ENCODE measurements around the gene CCDC121.
A peak's percentile ranks its signal among the peaks of the same experiment; 100 is the strongest.

Gene CCDC121, protein sequence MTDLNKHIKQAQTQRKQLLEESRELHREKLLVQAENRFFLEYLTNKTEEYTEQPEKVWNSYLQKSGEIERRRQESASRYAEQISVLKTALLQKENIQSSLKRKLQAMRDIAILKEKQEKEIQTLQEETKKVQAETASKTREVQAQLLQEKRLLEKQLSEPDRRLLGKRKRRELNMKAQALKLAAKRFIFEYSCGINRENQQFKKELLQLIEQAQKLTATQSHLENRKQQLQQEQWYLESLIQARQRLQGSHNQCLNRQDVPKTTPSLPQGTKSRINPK

DNA sequence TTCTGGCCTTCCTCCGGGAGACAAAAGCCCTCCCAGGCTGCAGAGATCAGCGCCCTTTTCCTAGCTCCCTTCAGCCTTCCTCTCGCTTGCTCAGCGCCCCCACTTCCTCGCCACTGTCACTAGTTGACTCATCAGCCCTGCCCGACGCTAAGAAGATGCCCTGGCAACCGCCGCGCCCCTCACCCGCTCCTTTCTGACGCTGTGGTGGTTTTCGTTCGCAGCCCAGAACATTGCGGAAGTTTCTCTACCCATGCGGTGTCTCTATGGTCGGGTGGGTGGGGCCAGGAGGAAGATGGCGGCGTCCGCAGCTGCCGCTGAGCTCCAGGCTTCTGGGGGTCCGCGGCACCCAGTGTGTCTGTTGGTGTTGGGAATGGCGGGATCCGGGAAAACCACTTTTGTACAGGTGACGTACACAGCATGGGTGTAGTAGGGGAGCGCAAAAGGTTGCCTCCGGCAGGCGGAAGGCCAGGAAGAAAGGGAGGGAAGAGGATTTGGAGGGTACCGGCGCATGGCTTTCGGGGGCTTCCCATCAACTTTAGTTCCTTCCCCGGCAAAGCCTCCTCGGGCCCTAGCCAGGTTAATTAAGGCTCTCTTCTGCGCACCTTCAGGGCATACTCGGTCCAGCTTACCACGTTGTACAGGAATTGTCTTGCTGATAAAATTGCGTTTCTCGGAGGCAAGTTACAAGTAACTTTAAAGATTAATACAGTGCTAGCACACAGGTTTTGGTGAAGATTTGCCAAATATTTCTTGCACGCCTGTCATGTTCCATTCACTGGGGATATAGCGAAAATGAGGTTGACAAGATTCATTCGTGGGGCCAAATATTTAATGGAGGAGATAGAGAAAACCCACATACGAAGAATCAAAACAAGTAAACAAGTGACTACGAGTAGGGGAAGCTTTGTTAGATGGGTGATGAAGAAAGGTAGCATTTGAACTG lies at the start of gene CCDC121, which contains the start of gene GPN1:
Gene CCDC121, minus strand, starts transcription at position 246 of the 943 bp plus-strand sequence. CDS start 1,213 bp downstream, outside the sequence.
Gene GPN1, plus strand, starts transcription at position 284 of the 943 bp plus-strand sequence. Its CDS starts 9 bp downstream, at position 293.
- H3K36me3 ChIP-seq (ENCODE audit: control insufficient read depth, insufficient read depth, low read length), result peaks cover 7% of the 10 kb centered on the region
- peaks cover 5% of the 10 kb centered on the region for H3K4me1 ChIP-seq (ENCODE audit: control insufficient read depth, insufficient read depth, low read length)
- peak within 1 kb of the TSS; percentile 85 for H3K9ac ChIP-seq (ENCODE audit: low read length)
- peak within 1 kb of the TSS; percentile 59 for H3K27ac ChIP-seq (ENCODE audit: low read depth, low read length)
- H3K4me3 ChIP-seq (ENCODE audit: low read length), result peak within 1 kb of the TSS; percentile 97
- H3K27me3 ChIP-seq (ENCODE audit: control insufficient read depth, insufficient read depth, low read length), result no peaks in the 10 kb centered on the region

DNA sequence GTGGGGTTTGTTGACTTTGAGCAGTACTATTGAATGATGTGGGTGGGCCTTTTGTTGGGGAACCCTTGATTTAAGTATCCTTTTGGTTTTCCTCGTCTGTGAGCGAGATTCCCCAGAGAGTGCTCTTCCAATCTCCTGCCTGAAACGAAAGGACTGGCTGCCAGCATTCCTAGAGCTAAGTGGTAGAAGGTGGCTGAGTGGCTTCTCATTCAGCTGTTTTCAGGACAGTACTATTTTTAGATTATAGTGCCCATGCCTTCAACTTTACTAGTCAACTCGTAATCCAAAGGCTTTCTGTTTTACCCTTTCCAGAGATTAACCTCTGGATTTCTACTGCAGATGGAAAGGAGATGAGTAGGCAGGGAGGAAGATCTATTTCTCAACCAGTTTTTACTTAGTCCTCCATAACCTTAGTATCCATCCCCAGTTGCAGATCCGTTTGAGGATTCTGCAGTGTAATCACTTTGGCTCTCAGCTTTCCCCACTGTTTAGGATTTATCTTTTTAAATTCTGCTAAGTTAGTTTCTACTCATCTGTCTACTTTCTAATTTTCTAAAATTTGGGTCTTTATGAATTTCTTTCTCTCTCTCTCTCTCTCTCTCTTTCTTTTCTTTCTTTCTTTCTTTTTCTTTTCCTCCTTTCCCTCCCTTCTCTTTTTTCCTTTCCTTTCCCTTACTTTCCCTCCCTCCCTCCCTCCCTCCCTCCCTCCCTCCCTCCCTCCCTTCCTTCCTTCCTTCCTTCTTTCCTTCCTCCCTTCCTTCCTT lies 44.1 kb upstream of the CCDC121 start:
- H3K27me3 ChIP-seq (ENCODE audit: control insufficient read depth, insufficient read depth, low read length), result no peaks in the 10 kb centered on the region
- no peak overlapping the region for H3K4me3 ChIP-seq (ENCODE audit: low read length)
- no peaks in the 10 kb centered on the region for H3K4me1 ChIP-seq (ENCODE audit: control insufficient read depth, insufficient read depth, low read length)
- H3K9ac ChIP-seq (ENCODE audit: low read length), result no peak overlapping the region
- no peak overlapping the region for H3K27ac ChIP-seq (ENCODE audit: low read depth, low read length)
- peaks cover 4% of the 10 kb centered on the region for H3K36me3 ChIP-seq (ENCODE audit: control insufficient read depth, insufficient read depth, low read length)

DNA sequence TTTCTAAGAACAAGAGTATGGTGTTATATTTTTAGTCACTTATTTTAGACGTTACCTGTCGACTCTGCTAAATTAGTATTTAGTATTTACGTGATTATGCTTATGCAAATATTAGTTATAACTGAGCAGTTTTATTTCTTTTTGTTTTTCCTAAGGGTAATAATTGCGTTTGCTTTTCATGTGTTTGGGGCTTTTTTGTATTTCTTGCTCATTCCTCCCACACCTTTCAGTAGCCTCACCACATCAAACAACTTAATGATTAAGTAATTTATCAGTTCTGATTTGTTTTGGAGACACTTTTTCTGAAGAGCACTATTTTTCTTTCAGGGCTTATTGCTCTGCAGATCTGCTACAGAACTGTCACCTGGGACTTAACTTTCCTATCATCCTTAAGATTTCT lies 42.4 kb upstream of the CCDC121 start:
- H3K27me3 ChIP-seq (ENCODE audit: control insufficient read depth, insufficient read depth, low read length), result no peaks in the 10 kb centered on the region
- no peak overlapping the region for H3K27ac ChIP-seq (ENCODE audit: low read depth, low read length)
- H3K36me3 ChIP-seq (ENCODE audit: control insufficient read depth, insufficient read depth, low read length), result peaks cover 4% of the 10 kb centered on the region
- H3K9ac ChIP-seq (ENCODE audit: low read length), result no peak overlapping the region
- H3K4me3 ChIP-seq (ENCODE audit: low read length), result no peak overlapping the region
- H3K4me1 ChIP-seq (ENCODE audit: control insufficient read depth, insufficient read depth, low read length), result no peaks in the 10 kb centered on the region

DNA sequence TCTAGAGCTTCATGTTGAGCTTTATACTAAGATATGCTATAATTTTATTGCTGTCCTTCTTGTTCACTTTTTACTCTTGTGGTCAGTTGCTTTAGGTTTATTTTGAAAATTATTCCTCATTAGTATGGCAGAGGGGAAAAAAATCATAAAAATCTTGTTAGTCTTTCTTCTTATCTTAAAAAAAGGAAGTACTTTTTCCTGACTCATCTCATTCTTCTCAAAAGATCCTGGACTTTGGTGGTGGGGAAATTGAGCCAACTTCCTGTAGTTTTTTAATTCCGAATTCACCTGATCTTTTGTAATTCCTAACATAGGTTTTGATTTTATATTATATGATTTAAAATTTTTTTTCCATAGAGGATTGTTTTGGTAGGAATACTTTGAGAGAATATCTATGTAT lies 38.6 kb upstream of the CCDC121 start:
- Histone ChIP-seq H3K27ac (ENCODE audit: low read depth, low read length) (no peak overlapping the region), H3K4me3 (ENCODE audit: low read length) (no peak overlapping the region), H3K36me3 (ENCODE audit: control insufficient read depth, insufficient read depth, low read length) (no peaks in the 10 kb centered on the region), H3K27me3 (ENCODE audit: control insufficient read depth, insufficient read depth, low read length) (no peaks in the 10 kb centered on the region), H3K9ac (ENCODE audit: low read length) (no peak overlapping the region), H3K4me1 (ENCODE audit: control insufficient read depth, insufficient read depth, low read length) (peaks cover 10% of the 10 kb centered on the region)

DNA sequence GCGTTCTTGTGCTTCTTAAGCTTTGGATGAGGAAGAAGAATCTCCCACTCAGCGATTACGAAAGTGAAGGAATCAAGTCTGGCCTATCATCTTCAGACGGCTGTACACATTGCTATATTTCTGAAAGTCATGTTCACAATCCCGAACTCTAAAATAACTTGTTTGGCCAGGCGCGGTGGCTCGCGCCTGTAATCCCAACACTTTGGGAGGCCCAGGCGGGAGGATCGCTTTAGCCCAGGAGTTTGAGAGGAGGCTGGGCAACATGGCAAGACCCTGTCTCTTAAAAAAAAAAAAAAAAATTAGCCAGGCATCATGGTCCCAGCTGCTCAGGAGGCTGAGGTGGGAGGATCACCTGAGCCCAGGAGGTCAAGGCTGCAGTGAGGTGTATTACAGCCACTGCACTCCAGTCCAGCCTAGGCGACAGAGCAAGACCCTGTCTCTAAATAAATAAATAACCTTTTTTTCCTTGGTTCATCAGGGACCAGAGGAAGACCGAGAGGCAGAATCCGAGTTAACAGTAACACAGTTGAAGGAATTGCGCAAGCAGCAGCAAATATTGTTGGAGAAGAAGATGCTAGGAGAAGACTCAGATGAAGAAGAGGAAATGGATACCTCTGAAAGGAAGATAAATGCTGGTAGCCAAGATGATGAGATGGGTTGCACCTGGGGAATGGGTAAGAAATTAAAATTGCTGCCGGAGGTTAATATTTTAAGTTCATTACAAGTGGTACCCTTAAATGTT lies 36.0 kb upstream of the CCDC121 start:
- H3K27ac ChIP-seq (ENCODE audit: low read depth, low read length), result no peak overlapping the region
- H3K4me1 ChIP-seq (ENCODE audit: control insufficient read depth, insufficient read depth, low read length), result peaks cover 13% of the 10 kb centered on the region
- no peaks in the 10 kb centered on the region for H3K27me3 ChIP-seq (ENCODE audit: control insufficient read depth, insufficient read depth, low read length)
- H3K36me3 ChIP-seq (ENCODE audit: control insufficient read depth, insufficient read depth, low read length), result peaks cover 11% of the 10 kb centered on the region
- H3K4me3 ChIP-seq (ENCODE audit: low read length), result peak overlapping the region; percentile 91
- H3K9ac ChIP-seq (ENCODE audit: low read length), result peak overlapping the region; percentile 72

DNA sequence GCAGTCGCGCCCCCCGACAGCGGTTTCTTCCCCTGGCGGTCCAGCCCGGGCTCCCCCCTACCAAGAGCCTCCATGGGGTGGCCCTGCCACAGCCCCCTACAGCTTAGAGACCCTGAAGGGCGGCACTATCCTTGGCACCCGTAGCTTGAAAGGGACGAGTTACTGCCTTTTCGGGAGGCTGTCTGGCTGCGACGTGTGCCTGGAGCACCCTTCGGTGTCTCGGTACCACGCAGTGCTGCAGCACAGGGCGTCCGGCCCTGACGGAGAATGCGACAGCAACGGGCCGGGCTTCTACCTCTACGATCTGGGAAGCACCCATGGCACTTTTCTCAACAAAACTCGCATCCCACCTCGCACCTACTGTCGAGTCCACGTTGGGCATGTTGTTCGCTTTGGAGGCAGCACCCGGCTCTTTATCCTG lies 35.4 kb upstream of the CCDC121 start:
- Histone ChIP-seq H3K4me3 (ENCODE audit: low read length) (peak overlapping the region; percentile 91), H3K27ac (ENCODE audit: low read depth, low read length) (peak overlapping the region; percentile 88), H3K27me3 (ENCODE audit: control insufficient read depth, insufficient read depth, low read length) (no peaks in the 10 kb centered on the region), H3K36me3 (ENCODE audit: control insufficient read depth, insufficient read depth, low read length) (peaks cover 13% of the 10 kb centered on the region), H3K4me1 (ENCODE audit: control insufficient read depth, insufficient read depth, low read length) (peaks cover 13% of the 10 kb centered on the region), H3K9ac (ENCODE audit: low read length) (peak overlapping the region; percentile 72)

DNA sequence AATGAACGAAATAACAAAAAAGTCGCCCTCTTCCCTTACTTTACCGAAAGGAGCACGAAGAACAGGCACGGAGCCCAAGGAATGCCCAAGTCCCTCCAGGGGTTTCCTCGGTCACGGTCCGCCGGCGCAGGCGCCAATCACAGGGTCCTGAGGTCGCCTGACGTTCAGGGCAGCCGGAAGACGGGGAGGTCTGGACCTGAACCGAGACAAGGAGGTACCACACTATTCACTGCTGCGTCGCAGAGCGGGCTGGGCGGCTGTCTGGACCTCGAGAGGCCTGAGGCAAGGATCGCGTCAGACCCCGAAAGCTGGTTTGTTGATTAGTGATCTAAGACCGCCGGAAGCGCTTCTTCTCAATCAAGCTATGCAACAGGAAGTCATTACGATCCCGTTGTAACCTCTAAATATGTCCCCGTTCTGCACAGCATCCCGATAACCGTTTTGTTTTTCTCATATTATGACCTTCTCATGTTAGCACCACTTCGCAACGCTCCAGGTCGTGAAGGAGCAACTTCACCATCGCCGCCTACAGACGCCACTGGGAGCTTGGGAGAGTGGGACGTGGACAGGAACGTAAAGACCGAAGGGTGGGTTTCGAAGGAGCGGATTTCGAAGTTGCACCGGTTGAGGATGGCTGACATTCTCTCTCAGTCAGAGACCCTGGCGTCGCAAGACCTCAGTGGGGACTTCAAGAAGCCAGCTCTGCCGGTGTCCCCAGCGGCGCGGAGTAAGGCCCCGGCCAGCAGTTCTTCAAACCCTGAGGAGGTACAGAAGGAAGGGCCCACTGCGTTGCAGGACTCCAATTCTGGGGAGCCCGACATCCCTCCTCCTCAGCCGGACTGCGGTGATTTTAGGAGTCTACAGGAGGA lies 34.7 kb upstream of the CCDC121 start, which contains the start of the genes SLC4A1AP and SUPT7L:
Gene SLC4A1AP, plus strand, starts transcription at position 605 of the 869 bp plus-strand sequence. Its CDS starts 26 bp downstream, at position 631.
Gene SUPT7L, minus strand, starts transcription at position 330 of the 869 bp plus-strand sequence. CDS start 1,422 bp downstream, outside the sequence.
- peak within 1 kb of the TSS; percentile 88 for H3K27ac ChIP-seq (ENCODE audit: low read depth, low read length)
- peaks cover 13% of the 10 kb centered on the region for H3K36me3 ChIP-seq (ENCODE audit: control insufficient read depth, insufficient read depth, low read length)
- peak within 1 kb of the TSS; percentile 91 for H3K4me3 ChIP-seq (ENCODE audit: low read length)
- H3K9ac ChIP-seq (ENCODE audit: low read length), result peak within 1 kb of the TSS; percentile 72
- H3K4me1 ChIP-seq (ENCODE audit: control insufficient read depth, insufficient read depth, low read length), result peaks cover 13% of the 10 kb centered on the region
- H3K27me3 ChIP-seq (ENCODE audit: control insufficient read depth, insufficient read depth, low read length), result no peaks in the 10 kb centered on the region

DNA sequence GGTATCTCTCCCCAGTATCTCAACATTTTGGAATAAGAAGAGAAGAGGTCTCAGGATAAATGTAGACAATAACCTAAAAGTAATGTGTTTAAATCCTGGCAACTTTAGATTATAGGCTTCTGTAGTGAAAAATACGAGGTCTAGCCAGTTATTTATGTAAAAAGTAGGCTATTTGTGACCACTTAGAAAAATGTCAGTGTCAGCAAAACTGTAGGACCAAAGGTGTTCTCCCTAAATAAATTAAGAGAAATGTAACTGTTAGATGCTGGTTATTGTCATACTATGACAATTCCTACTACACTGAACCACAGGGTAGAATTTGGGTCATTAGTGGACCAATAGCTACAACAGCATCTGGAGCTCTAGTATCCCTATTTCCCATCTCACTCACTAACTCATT lies 32.6 kb upstream of the CCDC121 start:
- Histone ChIP-seq H3K4me3 (ENCODE audit: low read length) (no peak overlapping the region), H3K27ac (ENCODE audit: low read depth, low read length) (no peak overlapping the region), H3K36me3 (ENCODE audit: control insufficient read depth, insufficient read depth, low read length) (peaks cover 20% of the 10 kb centered on the region), H3K9ac (ENCODE audit: low read length) (no peak overlapping the region), H3K4me1 (ENCODE audit: control insufficient read depth, insufficient read depth, low read length) (peaks cover 13% of the 10 kb centered on the region), H3K27me3 (ENCODE audit: control insufficient read depth, insufficient read depth, low read length) (no peaks in the 10 kb centered on the region)

DNA sequence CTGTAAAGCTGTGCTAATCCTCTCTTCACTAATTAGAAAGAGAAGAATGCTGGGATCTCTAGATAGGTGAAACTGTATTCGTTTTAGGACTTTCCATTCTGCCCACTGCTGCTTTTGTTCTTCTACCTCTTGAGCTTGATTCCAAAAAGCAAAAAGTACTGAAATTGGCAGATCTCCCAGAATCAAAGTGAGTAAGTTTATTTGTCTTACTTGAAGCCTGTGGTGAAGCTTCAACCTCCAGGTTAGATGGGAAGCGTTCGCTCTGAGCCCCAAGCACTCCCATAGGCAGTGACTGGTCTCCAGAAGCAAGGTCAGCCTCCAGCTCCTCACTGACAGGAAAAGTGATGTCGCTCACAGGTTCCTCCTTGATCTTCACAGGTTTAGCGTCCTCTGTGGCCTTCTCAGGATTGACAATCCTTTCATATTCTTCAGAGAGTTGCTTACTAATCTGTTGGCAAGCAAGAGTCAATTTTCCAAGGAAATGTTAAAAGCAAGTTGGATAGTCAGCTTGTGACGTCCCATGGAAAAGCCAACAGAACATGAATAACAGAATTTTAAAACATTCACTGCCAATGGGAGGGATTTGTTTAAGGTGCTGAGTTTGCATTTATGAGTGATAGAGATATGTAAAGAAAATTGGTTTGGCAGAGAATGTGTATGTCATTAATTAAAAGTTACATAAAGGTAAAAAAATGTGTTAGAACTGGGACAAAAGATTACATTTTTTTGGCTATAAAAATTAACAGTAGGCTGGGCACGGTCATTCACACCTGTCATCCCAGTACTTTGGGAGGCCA lies 26.5 kb upstream of the CCDC121 start:
- Histone ChIP-seq H3K4me3 (ENCODE audit: low read length) (no peak overlapping the region), H3K36me3 (ENCODE audit: control insufficient read depth, insufficient read depth, low read length) (peaks cover 42% of the 10 kb centered on the region), H3K27ac (ENCODE audit: low read depth, low read length) (no peak overlapping the region)

DNA sequence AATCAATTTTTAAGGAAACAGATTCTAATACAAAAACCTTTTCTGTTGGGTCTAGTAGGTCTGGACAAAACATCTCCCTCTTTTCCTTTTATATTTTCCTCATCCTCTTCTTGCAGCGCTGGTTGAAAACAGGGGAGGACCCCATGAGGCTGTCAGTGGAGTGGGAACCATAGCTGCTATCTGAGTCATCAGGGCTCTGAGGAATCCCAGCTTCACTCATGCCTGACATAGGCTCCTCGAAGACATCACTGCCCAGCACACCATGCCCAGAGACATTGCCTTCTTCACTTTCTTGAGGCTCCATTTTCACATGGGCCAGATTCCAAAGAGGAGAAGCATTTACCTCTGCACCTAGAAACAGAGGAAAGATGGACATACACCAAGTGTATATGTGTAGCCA lies 24.6 kb upstream of the CCDC121 start:
- Histone ChIP-seq H3K9ac (ENCODE audit: low read length) (no peak overlapping the region), H3K36me3 (ENCODE audit: control insufficient read depth, insufficient read depth, low read length) (peaks cover 49% of the 10 kb centered on the region), H3K4me1 (ENCODE audit: control insufficient read depth, insufficient read depth, low read length) (no peaks in the 10 kb centered on the region), H3K4me3 (ENCODE audit: low read length) (no peak overlapping the region), H3K27me3 (ENCODE audit: control insufficient read depth, insufficient read depth, low read length) (no peaks in the 10 kb centered on the region), H3K27ac (ENCODE audit: low read depth, low read length) (no peak overlapping the region)

More for the DNA sequence above, 26.5 kb upstream of the CCDC121 start:
- H3K9ac ChIP-seq (ENCODE audit: low read length), result no peak overlapping the region
- no peaks in the 10 kb centered on the region for H3K27me3 ChIP-seq (ENCODE audit: control insufficient read depth, insufficient read depth, low read length)
- no peaks in the 10 kb centered on the region for H3K4me1 ChIP-seq (ENCODE audit: control insufficient read depth, insufficient read depth, low read length)

All from rectal smooth muscle tissue (tissue), 1 donor.